Ishikawa (cell line): ENCODE results near the gene SMKR1.

Experiments
- CEBPB ChIP-seq: IDR thresholded peaks from 2 replicates; pipeline ENCODE4 v1.6.1; 2012
- CREB1 ChIP-seq: IDR thresholded peaks from 2 replicates; pipeline ENCODE4 v1.6.1; 2012; ENCODE audit warnings: low read depth
- EP300 ChIP-seq: IDR thresholded peaks from 2 replicates; pipeline ENCODE4 v1.6.1; 2012; ENCODE audit warnings: borderline replicate concordance
- FOXM1 ChIP-seq: IDR thresholded peaks from 2 replicates; pipeline ENCODE4 v1.6.1; 2012; ENCODE audit warnings: low read depth, borderline replicate concordance
- RAD21 ChIP-seq: IDR thresholded peaks from 2 replicates; pipeline ENCODE4 v1.6.1; 2012; ENCODE audit warnings: low read depth
- REST ChIP-seq: IDR thresholded peaks from 2 replicates; pipeline ENCODE4 v1.6.1; 2012; ENCODE audit warnings: low read depth, mild to moderate bottlenecking
- TAF1 ChIP-seq: IDR thresholded peaks from 2 replicates; pipeline ENCODE4 v1.6.1; 2012; ENCODE audit warnings: low read depth, mild to moderate bottlenecking
- USF1 ChIP-seq: IDR thresholded peaks from 2 replicates; pipeline ENCODE4 v1.6.1; 2012
- YY1 ChIP-seq: IDR thresholded peaks from 2 replicates; pipeline ENCODE4 v1.6.1; 2012; ENCODE audit warnings: low read depth
- ZBTB7A ChIP-seq: IDR thresholded peaks from 2 replicates; pipeline ENCODE4 v1.6.1; 2012; ENCODE audit warnings: low read depth

- TF ChIP-seq FOXM1 = no peak
- TF ChIP-seq CREB1 = no peak
- no peak for TF ChIP-seq CEBPB
- no peak for TF ChIP-seq TAF1
- TF ChIP-seq ZBTB7A = no peak
- TF ChIP-seq USF1 = no peak
- no peak for TF ChIP-seq REST
- no peak for TF ChIP-seq RAD21
- TF ChIP-seq YY1 = no peak
- TF ChIP-seq EP300 = no peak
Observed at GRCh38 chr7:129452589-129453231, 49.6 kb upstream of the SMKR1 start.
